ENCODE results near the gene AMMECR1.
"Not testable (repeated sequence)": the region's sequence is repeated elsewhere in the genome, so short reads cannot be mapped to it uniquely, and the experiment has no call there.

The AMMECR1 gene

GRCh38 chrX:110248578-110248977 is 69.3 kb downstream of the AMMECR1 start:
- H3K4me3 ChIP-seq (ENCODE audit: low read depth, low read length) = no peak overlapping the region
- no peak for DNase-seq (ENCODE audit: low read depth)
- no peak for TF ChIP-seq MAX (IDR thresholded peaks at IDR 0.05; ENCODE audit: low read depth, low read length)
- TF ChIP-seq POLR2A (IDR thresholded peaks at IDR 0.05; ENCODE audit: extremely low read depth, insufficient read length) = no peak
- TF ChIP-seq MYC (IDR thresholded peaks at IDR 0.05; ENCODE audit: low read depth, low read length) = no peak
- TF ChIP-seq, protein P1, sequence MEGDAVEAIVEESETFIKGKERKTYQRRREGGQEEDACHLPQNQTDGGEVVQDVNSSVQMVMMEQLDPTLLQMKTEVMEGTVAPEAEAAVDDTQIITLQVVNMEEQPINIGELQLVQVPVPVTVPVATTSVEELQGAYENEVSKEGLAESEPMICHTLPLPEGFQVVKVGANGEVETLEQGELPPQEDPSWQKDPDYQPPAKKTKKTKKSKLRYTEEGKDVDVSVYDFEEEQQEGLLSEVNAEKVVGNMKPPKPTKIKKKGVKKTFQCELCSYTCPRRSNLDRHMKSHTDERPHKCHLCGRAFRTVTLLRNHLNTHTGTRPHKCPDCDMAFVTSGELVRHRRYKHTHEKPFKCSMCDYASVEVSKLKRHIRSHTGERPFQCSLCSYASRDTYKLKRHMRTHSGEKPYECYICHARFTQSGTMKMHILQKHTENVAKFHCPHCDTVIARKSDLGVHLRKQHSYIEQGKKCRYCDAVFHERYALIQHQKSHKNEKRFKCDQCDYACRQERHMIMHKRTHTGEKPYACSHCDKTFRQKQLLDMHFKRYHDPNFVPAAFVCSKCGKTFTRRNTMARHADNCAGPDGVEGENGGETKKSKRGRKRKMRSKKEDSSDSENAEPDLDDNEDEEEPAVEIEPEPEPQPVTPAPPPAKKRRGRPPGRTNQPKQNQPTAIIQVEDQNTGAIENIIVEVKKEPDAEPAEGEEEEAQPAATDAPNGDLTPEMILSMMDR (IDR thresholded peaks at IDR 0.05; ENCODE audit: low read depth, low read length) = no peak

- TF ChIP-seq MAX (IDR thresholded peaks at IDR 0.05; ENCODE audit: low read depth, low read length) (no peak), POLR2A (IDR thresholded peaks at IDR 0.05; ENCODE audit: extremely low read depth, insufficient read length) (no peak), MYC (IDR thresholded peaks at IDR 0.05; ENCODE audit: low read depth, low read length) (no peak)
- TF ChIP-seq, protein P1 (IDR thresholded peaks at IDR 0.05; ENCODE audit: low read depth, low read length) = no peak
- H3K4me3 ChIP-seq (ENCODE audit: low read depth, low read length) = no peak overlapping the region
- no peak for DNase-seq (ENCODE audit: low read depth)
These were observed 72.9 kb downstream of the AMMECR1 start for GRCh38 chrX:110245011-110245410.

DNA sequence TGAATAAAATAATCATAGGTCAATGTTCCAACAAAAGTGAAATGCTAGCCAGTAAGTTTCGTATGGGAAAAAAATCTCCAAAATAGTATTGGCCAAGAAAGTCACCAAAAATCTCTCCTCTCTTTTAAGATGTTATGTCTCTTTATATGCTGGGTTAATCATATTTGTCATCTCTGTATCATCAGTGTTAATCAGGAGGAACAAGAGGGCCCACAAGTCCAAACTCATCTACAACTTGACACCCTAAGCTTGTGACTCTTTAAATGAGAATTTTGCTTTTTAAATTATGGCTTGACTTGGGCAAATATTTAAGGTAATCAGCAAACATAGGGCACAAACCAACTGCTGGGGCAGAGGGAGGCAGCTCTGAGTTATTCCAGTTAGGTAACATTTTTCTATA is 75.5 kb downstream of the AMMECR1 start:
- H3K4me3 ChIP-seq (ENCODE audit: low read depth, low read length) = no peak overlapping the region
- DNase-seq (ENCODE audit: low read depth) = no peak
- TF ChIP-seq, protein P1 (IDR thresholded peaks at IDR 0.05; ENCODE audit: low read depth, low read length) = no peak
- TF ChIP-seq POLR2A (IDR thresholded peaks at IDR 0.05; ENCODE audit: extremely low read depth, insufficient read length) = no peak

- H3K4me3 ChIP-seq (ENCODE audit: low read depth, low read length) = no peak overlapping the region
- no peak for TF ChIP-seq MAX (IDR thresholded peaks at IDR 0.05; ENCODE audit: low read depth, low read length)
- TF ChIP-seq, protein P1 (IDR thresholded peaks at IDR 0.05; ENCODE audit: low read depth, low read length) = no peak
- TF ChIP-seq MYC (IDR thresholded peaks at IDR 0.05; ENCODE audit: low read depth, low read length) = no peak
- no peak for TF ChIP-seq POLR2A (IDR thresholded peaks at IDR 0.05; ENCODE audit: extremely low read depth, insufficient read length)
- DNase-seq (ENCODE audit: low read depth) = no peak
These were observed 76.1 kb downstream of the AMMECR1 start for GRCh38 chrX:110241816-110242215.

DNA sequence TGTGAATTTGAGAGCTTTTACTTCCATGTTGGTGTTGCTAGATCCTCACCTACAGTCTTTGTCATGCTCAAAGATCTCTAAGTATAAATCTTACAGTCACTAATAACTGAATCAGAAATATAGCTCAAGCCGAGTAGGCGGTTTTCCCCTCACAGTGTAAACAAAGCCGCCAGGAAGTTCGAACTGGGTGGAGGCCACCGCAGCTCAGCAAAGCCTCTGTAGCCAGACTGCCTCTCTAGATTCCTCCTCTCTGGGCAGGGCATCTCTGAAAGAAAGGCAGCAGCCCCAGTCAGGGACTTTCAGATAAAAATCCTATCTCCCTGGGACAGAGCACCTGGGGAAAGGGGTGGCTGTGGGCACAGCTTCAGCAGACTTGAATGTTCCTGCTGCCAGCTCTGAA is 79.6 kb downstream of the AMMECR1 start:
- H3K4me3 ChIP-seq (ENCODE audit: low read depth, low read length); DNase-seq (ENCODE audit: low read depth): not testable (repeated sequence)

GRCh38 chrX:110231485-110231884 is 86.4 kb downstream of the AMMECR1 start:
- not testable (repeated sequence) for H3K4me3 ChIP-seq (ENCODE audit: low read depth, low read length); DNase-seq (ENCODE audit: low read depth)

GRCh38 chrX:110229497-110230111 is 88.3 kb downstream of the AMMECR1 start:
- not testable (repeated sequence) for H3K4me3 ChIP-seq (ENCODE audit: low read depth, low read length); DNase-seq (ENCODE audit: low read depth)

- H3K4me3 ChIP-seq (ENCODE audit: low read depth, low read length) = no peak overlapping the region
- no peak for TF ChIP-seq MYC (IDR thresholded peaks at IDR 0.05; ENCODE audit: low read depth, low read length)
- DNase-seq (ENCODE audit: low read depth) = no peak
These were observed 89.4 kb downstream of the AMMECR1 start for GRCh38 chrX:110228453-110228852.

All from NB4 (cell line).